HepG2 (cell line): ENCODE data around the gene OR6S1. TPM values are rescaled to one million over a fixed set of nuclear protein-coding genes. Genes with fewer than 3 reads are reported as not detected.

Experiments
- CBX1 ChIP-seq: IDR thresholded peaks from one replicate; pipeline ENCODE4 v1.6.1; 2016; ENCODE audit warnings: antibody characterized with exemption, low read depth
- DBP ChIP-seq: sonication (generic); formaldehyde crosslinking; IDR thresholded peaks from 2 replicates; pipeline ENCODE4 v1.4.0; 2020; ENCODE audit warnings: missing genetic modification reagents; ENCODE audit errors: not compliant biosample characterization
- EED ChIP-seq: sonication (generic); formaldehyde crosslinking; IDR thresholded peaks from 2 replicates; pipeline ENCODE4 v1.5.0; 2020; ENCODE audit warnings: mild to moderate bottlenecking, missing genetic modification reagents
- ETV6 ChIP-seq: sonication (generic); formaldehyde crosslinking; conservative IDR thresholded peaks from 2 replicates; pipeline ENCODE4 v1.4.0; 2020; ENCODE audit warnings: missing genetic modification reagents
- GFI1 ChIP-seq: sonication (generic); formaldehyde crosslinking; IDR thresholded peaks from 2 replicates; pipeline ENCODE4 v1.5.0; 2020; ENCODE audit warnings: missing genetic modification reagents, mild to moderate bottlenecking, borderline replicate concordance
- HNRNPK ChIP-seq: fragments of 200-400 bp; formaldehyde crosslinking; IDR thresholded peaks from 2 replicates; pipeline ENCODE4 v1.6.1; 2018; ENCODE audit warnings: low read length, low read depth, moderate library complexity, mild to moderate bottlenecking; ENCODE audit not compliant: poor library complexity, severe bottlenecking
- MNT ChIP-seq: fragments of 450-650 bp; IDR thresholded peaks from 2 replicates; pipeline ENCODE4 v1.6.1; 2016
- NFE2L1 ChIP-seq: sonication (generic); formaldehyde crosslinking; IDR thresholded peaks from 2 replicates; pipeline ENCODE4 v1.4.0; 2020; ENCODE audit warnings: missing genetic modification reagents, mild to moderate bottlenecking, borderline replicate concordance
- POGZ ChIP-seq: sonication (generic); formaldehyde crosslinking; IDR thresholded peaks from 2 replicates; pipeline ENCODE4 v1.4.0; 2020; ENCODE audit warnings: mild to moderate bottlenecking, missing genetic modification reagents
- RCOR2 ChIP-seq: IDR thresholded peaks from 2 replicates; pipeline ENCODE4 v1.6.1; 2016; ENCODE audit warnings: missing biosample characterization, missing genetic modification reagents
- REXO4 ChIP-seq: sonication (generic); formaldehyde crosslinking; IDR thresholded peaks from 2 replicates; pipeline ENCODE4 v1.8.0; 2022; ENCODE audit warnings: missing genetic modification reagents, mild to moderate bottlenecking, borderline replicate concordance
- SALL2 ChIP-seq: sonication (generic); formaldehyde crosslinking; IDR thresholded peaks from 2 replicates; pipeline ENCODE4 v1.8.1; 2023; ENCODE audit warnings: mild to moderate bottlenecking, missing genetic modification reagents, inconsistent platforms
- SOX5 ChIP-seq: IDR thresholded peaks from 2 replicates; pipeline ENCODE4 v1.6.1; 2016; ENCODE audit warnings: borderline replicate concordance
- TBX3 ChIP-seq: fragments of 450-650 bp; IDR thresholded peaks from 2 replicates; pipeline ENCODE4 v1.6.1; 2017; ENCODE audit warnings: antibody characterized with exemption, mild to moderate bottlenecking, inconsistent platforms, borderline replicate concordance
- THAP11 ChIP-seq: IDR thresholded peaks from 2 replicates; pipeline ENCODE4 v1.6.1; 2016; ENCODE audit warnings: missing biosample characterization, missing genetic modification reagents
- TOPORS ChIP-seq: sonication (generic); formaldehyde crosslinking; IDR thresholded peaks from 2 replicates; pipeline ENCODE4 v1.8.0; 2023; ENCODE audit warnings: mild to moderate bottlenecking, missing genetic modification reagents
- TSC22D2 ChIP-seq: sonication (generic); formaldehyde crosslinking; IDR thresholded peaks from 2 replicates; pipeline ENCODE4 v1.5.1; 2020; ENCODE audit warnings: missing genetic modification reagents, mild to moderate bottlenecking, borderline replicate concordance
- ZFP36L2 ChIP-seq: sonication (generic); formaldehyde crosslinking; IDR thresholded peaks from 2 replicates; pipeline ENCODE4 v1.4.0; 2020; ENCODE audit warnings: missing genetic modification reagents
- ZNF260 ChIP-seq: sonication (generic); formaldehyde crosslinking; IDR thresholded peaks from 2 replicates; pipeline ENCODE4 v1.4.0; 2020; ENCODE audit warnings: missing genetic modification reagents, low read depth, mild to moderate bottlenecking, borderline replicate concordance
- ZNF354B ChIP-seq: sonication (generic); formaldehyde crosslinking; IDR thresholded peaks from 2 replicates; pipeline ENCODE4 v1.8.0; 2022; ENCODE audit warnings: mild to moderate bottlenecking, missing genetic modification reagents
- ZNF619 ChIP-seq: sonication (generic); formaldehyde crosslinking; IDR thresholded peaks from 2 replicates; pipeline ENCODE4 v1.4.0; 2020; ENCODE audit warnings: mild to moderate bottlenecking, missing genetic modification reagents
- ZNF672 ChIP-seq: sonication (generic); formaldehyde crosslinking; IDR thresholded peaks from 2 replicates; pipeline ENCODE4 v1.8.1; 2022; ENCODE audit warnings: missing genetic modification reagents
- ZNF703 ChIP-seq: sonication (generic); formaldehyde crosslinking; IDR thresholded peaks from 2 replicates; pipeline ENCODE4 v1.5.1; 2020; ENCODE audit warnings: missing genetic modification reagents, mild to moderate bottlenecking, moderate library complexity, borderline replicate concordance
- ZNF891 ChIP-seq: sonication (generic); formaldehyde crosslinking; IDR thresholded peaks from 2 replicates; pipeline ENCODE4 v1.5.0; 2020; ENCODE audit warnings: mild to moderate bottlenecking, missing genetic modification reagents
- polyA plus RNA-seq, 8 experiments: library from polyadenylated mRNA; depleted of rRNA in 3 of 8; stranded (reverse) in 7 of 8; unstranded in 1 of 8; fragments of >200 nt; fragmentation: Illumina TruSeq in 4 of 8; extraction: Trizol in 4 of 8; gene quantifications; 2 replicates each; pipeline versions ENCODE4 v1.2.1 to v1.2.3, GENCODE V29; 2011 to 2016; ENCODE audit warnings: low read depth in 4 of 8, missing spikeins in 1 of 8, mixed read lengths in 1 of 8; ENCODE audit not compliant: insufficient read depth in 1 of 8
- total RNA-seq, 5 experiments: library from RNA; depleted of rRNA; stranded (reverse); fragments of >200 nt; fragmentation: Illumina TruSeq; extraction: Trizol; gene quantifications; 2 replicates each; pipeline ENCODE4 v1.2.3, GENCODE V29; 2016; ENCODE audit warnings: low read depth in 1 of 5
- TF ChIP-seq, protein P1 (sequence below): IDR thresholded peaks from 2 replicates; pipeline ENCODE4 v1.6.1; 2012; ENCODE audit warnings: inconsistent platforms

The OR6S1 gene
- total and polyA plus RNA-seq, 2 of the 13 experiments (the other 11 are each of a cell fraction or from before 2014, with no cell fraction given), result 0.09 TPM; not detected in 1

DNA sequence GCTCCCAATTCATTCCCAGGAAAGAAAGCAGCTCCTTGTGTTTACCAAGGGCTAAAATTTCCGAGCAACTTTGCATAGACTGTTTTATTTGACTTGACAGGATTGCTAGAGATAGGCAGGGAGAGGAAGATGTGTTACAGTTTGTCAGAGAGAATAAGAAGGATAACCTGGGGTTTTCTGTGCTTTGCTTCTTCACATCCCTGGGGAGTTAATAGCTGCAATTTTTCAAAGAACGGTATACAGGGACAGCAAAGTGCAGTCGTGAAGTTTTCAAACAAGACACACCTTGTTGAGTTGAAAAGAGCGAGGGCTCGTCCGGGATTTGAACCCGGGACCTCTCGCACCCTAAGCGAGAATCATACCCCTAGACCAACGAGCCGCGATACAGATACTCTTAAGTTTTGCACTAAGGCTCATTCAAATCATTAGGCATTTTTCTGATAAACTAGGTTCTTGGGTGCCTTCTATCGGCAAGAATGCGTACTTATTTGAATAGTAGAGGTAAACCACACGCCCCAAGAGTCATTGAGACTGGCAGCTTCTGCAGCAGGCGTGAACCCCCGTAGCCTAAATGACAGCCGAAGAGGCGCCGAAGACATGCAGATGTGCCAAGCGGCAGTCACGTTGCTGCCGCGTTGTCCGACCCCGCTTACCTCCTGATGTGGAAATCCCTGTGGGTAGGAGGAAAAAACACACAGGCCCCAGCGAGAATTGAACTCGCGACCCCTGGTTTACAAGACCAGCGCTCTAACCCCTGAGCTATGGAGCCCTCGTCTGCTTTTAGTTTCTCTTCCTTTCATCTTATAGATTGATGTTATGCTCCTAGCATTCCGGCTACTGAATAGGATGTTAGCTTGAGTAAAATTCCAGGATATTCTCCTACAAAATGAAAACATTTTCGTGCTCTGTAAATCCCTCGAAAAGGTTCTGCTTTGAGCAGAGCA lies 28.1 kb downstream of the OR6S1 start (continued):
- no peak for TF ChIP-seq ZFP36L2 (CRISPR knock-in tag)
- TF ChIP-seq THAP11, result peak; percentile 73; the same call in 1 of the 2 replicates
- peak; percentile 94; the same call in 1 of the 2 replicates for TF ChIP-seq SALL2 (CRISPR knock-in tag)
- TF ChIP-seq, protein P1, sequence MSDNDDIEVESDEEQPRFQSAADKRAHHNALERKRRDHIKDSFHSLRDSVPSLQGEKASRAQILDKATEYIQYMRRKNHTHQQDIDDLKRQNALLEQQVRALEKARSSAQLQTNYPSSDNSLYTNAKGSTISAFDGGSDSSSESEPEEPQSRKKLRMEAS, result peak; percentile 86
- peak; percentile 84 for TF ChIP-seq POGZ
- peak; percentile 64 for TF ChIP-seq SOX5
- no peak for TF ChIP-seq REXO4 (CRISPR knock-in tag)
- no peak for TF ChIP-seq ZNF672
- TF ChIP-seq ZNF891 (CRISPR knock-in tag), result peak; percentile 92
- TF ChIP-seq ZNF260, result no peak
- peak; percentile 83 for TF ChIP-seq MNT
- TF ChIP-seq ZNF354B (CRISPR knock-in tag), result peak; percentile 78; the same call in 1 of the 2 replicates
- TF ChIP-seq TSC22D2 (CRISPR knock-in tag), result 0 out of 2 replicates have a peak, but pooled peaks have one; percentile 62
- TF ChIP-seq ETV6 (CRISPR knock-in tag), result no peak
- TF ChIP-seq DBP (CRISPR knock-in tag), result peak; percentile 42
- TF ChIP-seq HNRNPK, result no peak
- TF ChIP-seq RCOR2, result peak; percentile 50; the same call in 1 of the 2 replicates
- TF ChIP-seq TOPORS (CRISPR knock-in tag), result peak; percentile 91
- peak; percentile 72; the same call in 1 of the 2 replicates for TF ChIP-seq ZNF703
- TF ChIP-seq CBX1, result no peak
- TF ChIP-seq EED, result no peak
- TF ChIP-seq NFE2L1 (CRISPR knock-in tag), result no peak
- TF ChIP-seq ZNF619, result no peak; the same call in 1 of the 2 replicates
- TF ChIP-seq TBX3, result peak; percentile 87
- peak; percentile 87 for TF ChIP-seq GFI1 (CRISPR knock-in tag)
